SK-N-MC (cell line): ENCODE data around the gene ILKAP.

Experiments used
- DNase-seq: peaks from one replicate; pipeline ENCODE4 v3.0.0-alpha.2; 2011; ENCODE audit warnings: low read depth, low spot score
- H3K27ac ChIP-seq: fragments of 200-600 bp; sonication (generic); 2 replicates; pipeline ENCODE4 v1.5.1; 2016; ENCODE audit warnings: mixed run types
- H3K36me3 ChIP-seq: fragments of 200-600 bp; sonication (generic); 2 replicates; pipeline ENCODE4 v1.6.1; 2017; ENCODE audit warnings: antibody characterized with exemption, low read length, mixed read lengths; ENCODE audit not compliant: insufficient read depth
- H3K4me3 ChIP-seq: fragments of 200-600 bp; sonication (generic); 2 replicates; pipeline ENCODE4 v1.5.1; 2016
- H3K9ac ChIP-seq: fragments of 200-600 bp; sonication (generic); 2 replicates; pipeline ENCODE4 v1.8.0; 2017; ENCODE audit warnings: mixed run types, mixed read lengths; ENCODE audit not compliant: insufficient read length
- H3K9me3 ChIP-seq: fragments of 200-600 bp; sonication (generic); 2 replicates; pipeline ENCODE4 v1.6.1; 2017; ENCODE audit warnings: low read depth, mild to moderate bottlenecking, antibody characterized with exemption, low read length, moderate library complexity, mixed read lengths
- EZH2 ChIP-seq: fragments of 200-600 bp; sonication (generic); IDR thresholded peaks from one replicate; pipeline ENCODE4 v1.6.1; 2017; ENCODE audit warnings: antibody characterized with exemption
- FOXP2 ChIP-seq: optimal IDR thresholded peaks from 2 replicates; pipeline ENCODE3; 2011; ENCODE audit warnings: mild to moderate bottlenecking, moderate library complexity; ENCODE audit not compliant: insufficient read depth; ENCODE audit errors: extremely low read length, control extremely low read depth
- POLR2AphosphoS5 ChIP-seq: IDR thresholded peaks from 2 replicates; pipeline ENCODE4 v1.6.1; 2012; ENCODE audit warnings: mild to moderate bottlenecking, low read depth, low read length, borderline replicate concordance

Gene ILKAP

GRCh38 chr2:238167344-238167715 lies 36.2 kb downstream of the ILKAP start:
- TF ChIP-seq POLR2AphosphoS5 (no peak), FOXP2 (no peak), EZH2 (no peak)
- peak overlapping the region; percentile 98 for H3K27ac ChIP-seq

GRCh38 chr2:238166391-238167343 lies 36.8 kb downstream of the ILKAP start:
- Histone ChIP-seq H3K36me3 (peaks cover 31% of the 10 kb centered on the region), H3K4me3 (no peak overlapping the region), H3K9me3 (no peaks in the 10 kb centered on the region), H3K27ac (peak overlapping the region; percentile 19; the same call in 1 of the 2 replicates), H3K9ac (no peak overlapping the region)
- no peak for DNase-seq
- TF ChIP-seq EZH2: no peak
- TF ChIP-seq POLR2AphosphoS5: no peak
- TF ChIP-seq FOXP2: no peak

More at GRCh38 chr2:238167344-238167715, 36.2 kb downstream of the ILKAP start:
- DNase-seq: no peak
- H3K9ac ChIP-seq: no peak overlapping the region
- no peak overlapping the region for H3K4me3 ChIP-seq
- peaks cover 36% of the 10 kb centered on the region for H3K36me3 ChIP-seq
- H3K9me3 ChIP-seq: no peaks in the 10 kb centered on the region

- H3K4me3 ChIP-seq: no peak overlapping the region
- no peak for DNase-seq
- H3K9me3 ChIP-seq: no peaks in the 10 kb centered on the region
- TF ChIP-seq POLR2AphosphoS5 (no peak), FOXP2 (no peak), EZH2 (no peak)
- H3K36me3 ChIP-seq: peaks cover 21% of the 10 kb centered on the region
- no peak overlapping the region for H3K27ac ChIP-seq
- H3K9ac ChIP-seq: no peak overlapping the region
Observed at GRCh38 chr2:238165288-238165921, 38.1 kb downstream of the ILKAP start.

- DNase-seq: no peak
- Histone ChIP-seq H3K36me3 (peaks cover 16% of the 10 kb centered on the region), H3K9me3 (no peaks in the 10 kb centered on the region), H3K4me3 (no peak overlapping the region), H3K9ac (no peak overlapping the region), H3K27ac (0 out of 2 replicates have a peak overlapping the region, but pooled peaks have one; percentile 13)
- TF ChIP-seq FOXP2: no peak
- TF ChIP-seq POLR2AphosphoS5: no peak
- TF ChIP-seq EZH2: no peak
Observed at GRCh38 chr2:238164906-238165287, 38.6 kb downstream of the ILKAP start.

GRCh38 chr2:238163481-238164198 lies 39.9 kb downstream of the ILKAP start:
- peaks cover 16% of the 10 kb centered on the region; the same call in 1 of the 2 replicates for H3K36me3 ChIP-seq
- H3K9me3 ChIP-seq: no peaks in the 10 kb centered on the region
- H3K9ac ChIP-seq: no peak overlapping the region
- H3K27ac ChIP-seq: no peak overlapping the region
- H3K4me3 ChIP-seq: no peak overlapping the region
- no peak for TF ChIP-seq POLR2AphosphoS5
- TF ChIP-seq FOXP2: no peak
- TF ChIP-seq EZH2: no peak
- no peak for DNase-seq

- Histone ChIP-seq H3K9ac (no peak overlapping the region), H3K4me3 (no peak overlapping the region), H3K36me3 (peaks cover 13% of the 10 kb centered on the region; the same call in 1 of the 2 replicates), H3K27ac (no peak overlapping the region), H3K9me3 (no peaks in the 10 kb centered on the region)
- TF ChIP-seq EZH2 (no peak), FOXP2 (no peak), POLR2AphosphoS5 (no peak)
- DNase-seq: no peak
Observed at GRCh38 chr2:238162846-238163441, 40.6 kb downstream of the ILKAP start.

- H3K9ac ChIP-seq: no peak overlapping the region
Observed at GRCh38 chr2:238162251-238162845, 41.1 kb downstream of the ILKAP start.

More at GRCh38 chr2:238162251-238162845, 41.1 kb downstream of the ILKAP start:
- no peak for DNase-seq
- no peaks in the 10 kb centered on the region for H3K9me3 ChIP-seq
- no peak overlapping the region for H3K4me3 ChIP-seq
- no peak overlapping the region for H3K27ac ChIP-seq
- TF ChIP-seq FOXP2 (no peak), EZH2 (no peak), POLR2AphosphoS5 (no peak)
- H3K36me3 ChIP-seq: peaks cover 7% of the 10 kb centered on the region; the same call in 1 of the 2 replicates
